ENCODE results near the gene NT5C1A.

GRCh38 chr1:39643705-39644104 lies 28.2 kb downstream of the NT5C1A start:
- no peak for TF ChIP-seq POLR2AphosphoS5 (IDR thresholded peaks at IDR 0.05)
- no peak for TF ChIP-seq CTCF (IDR thresholded peaks at IDR 0.05)

Data from sigmoid colon (tissue), 4 donors.